HepG2 (cell line): ENCODE measurements around the gene LAMA5. TPM values are rescaled to one million over a fixed set of nuclear protein-coding genes. Genes with fewer than 3 reads are reported as not detected.

Experiments
- ARID5B ChIP-seq: IDR thresholded peaks from 2 replicates; pipeline ENCODE4 v1.4.0; 2020; ENCODE audit warnings: mild to moderate bottlenecking, missing genetic modification reagents
- CENPX ChIP-seq: sonication (generic); formaldehyde crosslinking; IDR thresholded peaks from 2 replicates; pipeline ENCODE4 v1.9.0; 2021; ENCODE audit warnings: mild to moderate bottlenecking, missing genetic modification reagents, moderate library complexity
- DNMT3B ChIP-seq: conservative IDR thresholded peaks from 2 replicates; pipeline ENCODE4 v1.6.1; 2016; ENCODE audit warnings: missing biosample characterization, control low read depth
- HHEX ChIP-seq: IDR thresholded peaks from 2 replicates; pipeline ENCODE4 v1.6.1; 2016; ENCODE audit warnings: control low read depth
- IRF2 ChIP-seq: IDR thresholded peaks from 2 replicates; pipeline ENCODE4 v1.6.1; 2018; ENCODE audit warnings: missing genetic modification reagents, missing compliant biosample characterization
- ISL2 ChIP-seq: sonication (generic); formaldehyde crosslinking; IDR thresholded peaks from 2 replicates; pipeline ENCODE4 v1.5.0; 2020; ENCODE audit warnings: missing genetic modification reagents
- KLF13 ChIP-seq: sonication (generic); formaldehyde crosslinking; IDR thresholded peaks from 2 replicates; pipeline ENCODE4 v1.4.0; 2020; ENCODE audit warnings: mild to moderate bottlenecking, missing genetic modification reagents
- NFATC3 ChIP-seq: sonication (generic); formaldehyde crosslinking; IDR thresholded peaks from 2 replicates; pipeline ENCODE4 v1.5.1; 2020; ENCODE audit warnings: mild to moderate bottlenecking, missing genetic modification reagents
- NFRKB ChIP-seq: fragments of 450-650 bp; IDR thresholded peaks from 2 replicates; pipeline ENCODE4 v1.6.1; 2017
- NR2F6 ChIP-seq, 2 experiments: IDR thresholded peaks; 2 replicates each; pipeline ENCODE4 v1.6.1; 2016; ENCODE audit warnings: antibody characterized with exemption in 1 of 2, mild to moderate bottlenecking in 1 of 2
- SP5 ChIP-seq: IDR thresholded peaks from 2 replicates; pipeline ENCODE4 v1.6.1; 2016; ENCODE audit warnings: low read depth, borderline replicate concordance
- ZHX1 ChIP-seq: sonication (generic); formaldehyde crosslinking; IDR thresholded peaks from 2 replicates; pipeline ENCODE4 v1.8.1; 2022; ENCODE audit warnings: low read depth, mild to moderate bottlenecking, missing genetic modification reagents
- ZNF280B ChIP-seq: sonication (generic); formaldehyde crosslinking; IDR thresholded peaks from 2 replicates; pipeline ENCODE4 v1.5.0; 2020; ENCODE audit warnings: missing genetic modification reagents, mild to moderate bottlenecking, borderline replicate concordance
- ZNF619 ChIP-seq: sonication (generic); formaldehyde crosslinking; IDR thresholded peaks from 2 replicates; pipeline ENCODE4 v1.4.0; 2020; ENCODE audit warnings: mild to moderate bottlenecking, missing genetic modification reagents
- polyA plus RNA-seq, 8 experiments: library from polyadenylated mRNA; depleted of rRNA in 3 of 8; stranded (reverse) in 7 of 8; unstranded in 1 of 8; fragments of >200 nt; fragmentation: Illumina TruSeq in 4 of 8; extraction: Trizol in 4 of 8; gene quantifications; 2 replicates each; pipeline versions ENCODE4 v1.2.1 to v1.2.3, GENCODE V29; 2011 to 2016; ENCODE audit warnings: low read depth in 4 of 8, missing spikeins in 1 of 8, mixed read lengths in 1 of 8; ENCODE audit not compliant: insufficient read depth in 1 of 8
- total RNA-seq, 5 experiments: library from RNA; depleted of rRNA; stranded (reverse); fragments of >200 nt; fragmentation: Illumina TruSeq; extraction: Trizol; gene quantifications; 2 replicates each; pipeline ENCODE4 v1.2.3, GENCODE V29; 2016; ENCODE audit warnings: low read depth in 1 of 5
- TF ChIP-seq, protein P1 (sequence below): sonication (generic); formaldehyde crosslinking; IDR thresholded peaks from 2 replicates; pipeline ENCODE4 v1.4.0; 2020; ENCODE audit warnings: missing genetic modification reagents, borderline replicate concordance

LAMA5 gene
- total and polyA plus RNA-seq, 2 of the 13 experiments (the other 11 are each of a cell fraction or from before 2014, with no cell fraction given) = 21.0 to 44.7 TPM

DNA sequence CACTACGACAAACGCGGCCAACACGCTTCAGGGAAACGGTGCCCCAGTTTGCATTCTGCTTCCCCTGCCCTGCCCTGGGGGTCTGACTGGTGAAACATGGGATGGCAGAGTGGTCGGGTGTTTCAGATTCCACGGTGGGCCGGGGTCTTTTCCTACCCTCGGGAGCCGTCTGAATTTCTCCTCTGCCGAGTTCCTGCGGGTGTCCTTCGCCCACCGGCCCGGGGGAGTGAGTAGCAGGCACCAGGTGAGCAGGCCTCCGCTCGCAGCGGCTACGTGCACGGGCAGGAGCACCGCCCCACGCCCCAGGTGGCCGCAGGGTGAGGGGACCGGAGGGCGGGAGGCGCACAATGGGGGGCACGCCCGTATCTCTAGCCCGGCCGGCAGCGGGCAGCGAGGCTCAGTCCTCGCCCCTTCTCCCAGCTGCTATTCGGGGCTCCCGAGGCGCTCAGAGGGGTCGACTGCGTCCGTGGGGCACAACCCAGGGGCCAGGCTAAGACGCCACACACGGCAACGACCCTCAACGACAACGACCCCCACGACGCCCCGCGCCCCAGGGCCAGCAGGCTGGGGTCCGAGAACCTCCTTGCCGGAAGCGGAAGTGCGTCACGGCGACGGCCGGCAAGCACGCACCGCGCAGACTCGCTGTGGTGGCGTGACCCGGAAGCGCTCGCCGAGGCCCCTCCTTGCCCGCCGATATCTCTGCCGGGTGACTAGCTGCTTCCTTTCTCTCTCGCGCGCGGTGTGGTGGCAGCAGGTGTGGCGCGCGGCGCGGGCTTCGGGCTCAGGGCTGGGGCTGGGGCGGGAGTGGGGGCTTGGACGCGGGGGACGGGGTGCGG is 19.5 kb upstream of the LAMA5 start, which contains the start of gene RPS21 (continued):
- peak; percentile 42 for TF ChIP-seq ARID5B (CRISPR knock-in tag)
- no peak; the same call in 1 of the 2 replicates for TF ChIP-seq NFATC3 (CRISPR knock-in tag)
- TF ChIP-seq SP5 (CRISPR knock-in tag) = peak; percentile 72
- no peak for TF ChIP-seq NR2F6 (IDR thresholded peaks at IDR 0.05)
- peak; percentile 72 for TF ChIP-seq NR2F6 (CRISPR knock-in tag; IDR thresholded peaks at IDR 0.05)
- TF ChIP-seq ZNF619 (CRISPR knock-in tag) = peak; percentile 43; the same call in 1 of the 2 replicates
- no peak for TF ChIP-seq HHEX (CRISPR knock-in tag)
- TF ChIP-seq ISL2 (CRISPR knock-in tag) = peak; percentile 67; the same call in 1 of the 2 replicates
- TF ChIP-seq CENPX (CRISPR knock-in tag) = no peak
- peak; percentile 88 for TF ChIP-seq ZHX1 (CRISPR knock-in tag)
- TF ChIP-seq IRF2 = peak; percentile 97
- TF ChIP-seq KLF13 (CRISPR knock-in tag) = no peak; the same call in 1 of the 2 replicates
- TF ChIP-seq, protein P1, sequence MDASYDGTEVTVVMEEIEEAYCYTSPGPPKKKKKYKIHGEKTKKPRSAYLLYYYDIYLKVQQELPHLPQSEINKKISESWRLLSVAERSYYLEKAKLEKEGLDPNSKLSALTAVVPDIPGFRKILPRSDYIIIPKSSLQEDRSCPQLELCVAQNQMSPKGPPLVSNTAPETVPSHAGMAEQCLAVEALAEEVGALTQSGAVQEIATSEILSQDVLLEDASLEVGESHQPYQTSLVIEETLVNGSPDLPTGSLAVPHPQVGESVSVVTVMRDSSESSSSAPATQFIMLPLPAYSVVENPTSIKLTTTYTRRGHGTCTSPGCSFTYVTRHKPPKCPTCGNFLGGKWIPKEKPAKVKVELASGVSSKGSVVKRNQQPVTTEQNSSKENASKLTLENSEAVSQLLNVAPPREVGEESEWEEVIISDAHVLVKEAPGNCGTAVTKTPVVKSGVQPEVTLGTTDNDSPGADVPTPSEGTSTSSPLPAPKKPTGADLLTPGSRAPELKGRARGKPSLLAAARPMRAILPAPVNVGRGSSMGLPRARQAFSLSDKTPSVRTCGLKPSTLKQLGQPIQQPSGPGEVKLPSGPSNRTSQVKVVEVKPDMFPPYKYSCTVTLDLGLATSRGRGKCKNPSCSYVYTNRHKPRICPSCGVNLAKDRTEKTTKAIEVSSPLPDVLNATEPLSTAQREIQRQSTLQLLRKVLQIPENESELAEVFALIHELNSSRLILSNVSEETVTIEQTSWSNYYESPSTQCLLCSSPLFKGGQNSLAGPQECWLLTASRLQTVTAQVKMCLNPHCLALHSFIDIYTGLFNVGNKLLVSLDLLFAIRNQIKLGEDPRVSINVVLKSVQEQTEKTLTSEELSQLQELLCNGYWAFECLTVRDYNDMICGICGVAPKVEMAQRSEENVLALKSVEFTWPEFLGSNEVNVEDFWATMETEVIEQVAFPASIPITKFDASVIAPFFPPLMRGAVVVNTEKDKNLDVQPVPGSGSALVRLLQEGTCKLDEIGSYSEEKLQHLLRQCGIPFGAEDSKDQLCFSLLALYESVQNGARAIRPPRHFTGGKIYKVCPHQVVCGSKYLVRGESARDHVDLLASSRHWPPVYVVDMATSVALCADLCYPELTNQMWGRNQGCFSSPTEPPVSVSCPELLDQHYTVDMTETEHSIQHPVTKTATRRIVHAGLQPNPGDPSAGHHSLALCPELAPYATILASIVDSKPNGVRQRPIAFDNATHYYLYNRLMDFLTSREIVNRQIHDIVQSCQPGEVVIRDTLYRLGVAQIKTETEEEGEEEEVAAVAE (CRISPR knock-in tag) = peak; percentile 91
- TF ChIP-seq ZNF280B (CRISPR knock-in tag) = peak; percentile 60; the same call in 1 of the 2 replicates
- peak; percentile 24; the same call in 1 of the 2 replicates for TF ChIP-seq DNMT3B (CRISPR knock-in tag)
- no peak for TF ChIP-seq NFRKB
